Superior temporal gyrus (tissue), 1 donor: ENCODE data around the gene ZNF750.

Experiments
- DNase-seq: peaks from one replicate; pipeline ENCODE4 v3.0.0-alpha.2; 2016; ENCODE audit errors: extremely low spot score

The ZNF750 gene

DNA sequence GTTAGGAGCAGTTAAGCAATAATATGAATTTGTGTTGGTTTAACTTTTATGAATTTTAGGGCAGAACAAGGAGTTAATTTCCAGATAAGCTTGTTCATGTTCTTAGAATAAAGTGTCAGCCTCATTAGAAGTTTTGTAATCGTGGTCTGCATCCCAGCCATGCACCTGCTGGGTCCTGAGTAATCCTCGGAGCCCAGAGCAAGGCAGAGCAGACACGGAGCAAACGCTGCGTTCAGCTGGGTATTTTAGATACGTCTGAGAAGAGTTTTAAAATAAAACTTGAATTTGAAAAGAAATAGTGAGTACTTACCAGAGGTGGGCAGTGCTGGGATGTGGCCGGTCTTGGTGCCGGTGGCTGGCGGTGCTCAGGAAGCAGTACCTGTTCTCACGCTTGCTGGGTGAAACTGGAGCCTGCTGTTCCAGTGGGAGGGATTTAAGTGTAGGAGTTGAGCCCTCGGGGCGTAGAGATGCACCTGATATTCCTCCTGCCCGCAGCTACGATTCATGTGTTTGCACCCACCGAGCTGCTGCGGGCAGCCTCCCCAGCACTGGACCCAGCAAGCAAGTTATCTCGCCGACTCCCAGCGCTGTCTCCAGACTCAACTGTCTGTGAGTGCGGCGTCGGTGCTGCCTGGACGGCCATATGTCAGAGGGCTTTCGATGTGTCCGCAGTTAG lies at the start of gene ZNF750:
ZNF750 (minus strand) TSS at position 406 of the 676 bp plus-strand sequence. CDS start 7,568 bp downstream, outside the sequence.
- DNase-seq, result no peak

DNA sequence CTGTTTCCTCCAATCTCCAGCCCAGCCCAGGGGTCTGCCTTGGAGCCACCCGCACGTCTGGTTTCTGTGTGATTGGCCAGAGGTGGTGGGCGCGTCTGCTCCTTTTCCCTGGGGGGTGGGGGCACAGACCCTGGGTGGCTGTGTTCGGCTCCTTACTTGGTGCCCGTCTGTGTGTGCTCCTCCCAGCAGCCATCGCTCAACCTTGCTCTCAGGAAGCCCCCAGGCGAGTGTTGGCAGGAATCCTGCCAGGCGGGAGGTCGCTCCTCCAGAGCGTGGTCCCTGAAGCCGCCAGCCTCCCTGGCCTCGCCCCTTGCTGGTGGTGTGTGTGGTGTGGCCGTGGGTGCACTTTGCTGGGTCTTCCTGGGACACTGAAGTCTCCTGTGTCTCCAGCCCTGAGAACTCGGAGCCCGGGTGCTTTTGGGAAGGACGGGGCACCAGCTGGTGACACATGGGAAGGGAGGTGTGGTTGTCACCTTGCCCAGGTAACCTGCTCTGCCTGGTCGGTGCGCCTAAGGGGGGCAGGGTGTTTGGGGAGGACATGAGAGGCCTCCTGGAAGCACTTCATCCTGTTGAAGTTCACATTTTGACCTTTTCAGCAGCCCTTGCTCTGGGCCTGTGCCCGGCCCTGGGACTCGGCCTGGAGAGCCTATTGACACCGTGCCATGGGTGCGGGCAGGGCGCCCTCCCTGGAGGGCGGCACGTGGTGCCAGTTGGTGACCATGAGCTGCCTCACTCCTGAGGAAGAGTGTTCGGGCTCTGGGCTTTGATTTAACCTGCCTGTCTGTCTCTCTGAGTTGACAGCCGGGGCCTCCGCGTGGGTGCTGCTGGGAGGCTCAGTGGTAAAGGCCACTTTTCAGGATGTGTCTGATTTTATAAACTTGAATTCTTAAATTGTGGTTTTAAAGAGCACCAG lies 49.0 kb upstream of the ZNF750 start:
- DNase-seq, result no peak

DNA sequence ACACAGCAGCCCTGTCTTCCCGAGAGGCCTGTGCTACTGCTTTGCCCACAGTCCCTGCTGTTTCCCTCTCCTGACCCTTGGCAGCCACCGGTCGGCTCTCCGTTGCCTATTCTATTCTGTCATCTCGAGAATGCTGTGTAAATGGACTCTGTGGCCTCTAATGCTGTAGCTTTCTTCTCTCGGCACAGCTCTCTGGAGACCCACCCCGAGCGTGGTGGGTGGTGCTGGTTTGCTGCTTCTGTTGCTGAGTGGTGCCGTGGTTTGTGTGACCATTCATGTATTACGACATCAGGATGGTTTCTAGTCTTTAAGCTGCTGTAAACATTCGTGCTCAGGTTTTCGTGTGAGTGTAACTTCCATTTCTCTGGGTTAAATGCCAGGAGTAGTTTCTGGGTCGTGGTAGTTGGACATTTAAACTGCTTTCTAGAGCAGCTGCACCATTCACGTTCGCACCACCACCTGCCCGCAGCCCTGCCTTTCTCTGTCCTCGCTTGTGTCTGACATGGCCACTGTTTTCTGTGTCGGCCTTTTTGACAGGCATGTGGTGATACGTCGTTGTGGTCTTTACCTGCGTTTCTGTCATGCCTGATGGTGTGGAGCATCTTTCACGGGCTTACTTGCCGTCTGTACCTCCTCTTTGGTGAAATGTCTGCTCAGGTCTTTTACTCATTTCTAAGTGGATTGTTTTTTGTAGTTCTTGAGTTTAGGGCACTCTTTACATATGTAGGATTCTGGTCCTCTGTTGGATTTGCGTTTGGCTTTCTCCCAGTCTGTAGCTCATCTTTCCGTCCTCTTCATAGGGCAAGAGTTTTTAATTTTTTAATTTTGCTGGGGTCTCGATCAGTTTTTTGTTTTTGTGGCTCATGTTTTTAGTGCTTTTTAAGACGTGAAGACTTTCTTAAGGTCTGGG lies 47.7 kb upstream of the ZNF750 start:
- DNase-seq, result no peak

DNA sequence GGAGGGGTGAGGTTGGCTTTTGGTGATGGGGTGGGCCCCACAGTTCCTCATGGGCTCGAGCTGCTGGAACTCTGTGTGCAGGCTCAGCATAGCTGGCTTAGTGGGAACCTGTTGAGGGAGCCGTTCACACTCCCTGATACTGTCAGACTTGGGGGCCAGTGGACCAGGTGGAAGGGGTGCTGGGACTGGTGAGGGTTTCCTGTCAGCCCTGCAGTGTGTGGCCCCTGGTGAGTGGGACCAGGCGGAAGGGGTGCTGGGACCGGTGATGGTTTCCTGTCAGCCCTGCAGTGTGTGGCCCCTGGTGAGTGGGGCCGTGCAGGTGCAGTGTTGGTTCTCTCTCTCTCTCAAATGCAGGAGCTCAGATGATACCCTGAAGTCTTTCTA lies 45.1 kb upstream of the ZNF750 start:
- no peak for DNase-seq

DNA sequence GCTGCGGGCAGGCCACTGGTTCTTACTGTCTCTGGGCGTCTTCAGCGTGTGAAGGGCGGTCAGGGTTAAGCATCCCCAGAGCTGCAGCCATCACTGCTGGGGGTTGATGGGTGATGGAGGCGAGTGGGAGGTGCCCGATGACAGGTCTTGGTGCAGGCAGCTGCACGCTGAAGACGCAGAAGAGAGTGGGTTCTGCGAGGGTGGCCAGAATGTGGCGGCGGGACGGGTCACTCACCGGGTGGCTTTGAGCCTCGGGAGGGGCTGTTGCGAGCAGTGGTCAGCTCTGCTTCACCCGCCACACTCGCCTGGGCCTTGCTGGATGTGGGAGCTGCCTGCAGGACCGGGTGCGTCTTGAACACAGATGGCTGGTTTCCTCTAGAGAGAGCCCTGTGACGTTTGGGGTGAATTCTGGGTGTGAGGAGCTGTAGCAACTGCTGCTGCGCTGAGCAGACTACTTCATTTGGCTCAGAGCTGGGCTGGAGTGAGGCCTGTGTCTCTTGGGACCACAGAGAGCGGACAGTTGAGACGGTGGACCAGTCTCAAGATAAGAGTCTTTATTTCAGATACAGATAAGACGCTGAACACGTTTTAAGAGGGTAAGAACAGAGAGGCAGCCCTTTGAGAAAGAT lies 44.6 kb upstream of the ZNF750 start:
- no peak for DNase-seq

DNA sequence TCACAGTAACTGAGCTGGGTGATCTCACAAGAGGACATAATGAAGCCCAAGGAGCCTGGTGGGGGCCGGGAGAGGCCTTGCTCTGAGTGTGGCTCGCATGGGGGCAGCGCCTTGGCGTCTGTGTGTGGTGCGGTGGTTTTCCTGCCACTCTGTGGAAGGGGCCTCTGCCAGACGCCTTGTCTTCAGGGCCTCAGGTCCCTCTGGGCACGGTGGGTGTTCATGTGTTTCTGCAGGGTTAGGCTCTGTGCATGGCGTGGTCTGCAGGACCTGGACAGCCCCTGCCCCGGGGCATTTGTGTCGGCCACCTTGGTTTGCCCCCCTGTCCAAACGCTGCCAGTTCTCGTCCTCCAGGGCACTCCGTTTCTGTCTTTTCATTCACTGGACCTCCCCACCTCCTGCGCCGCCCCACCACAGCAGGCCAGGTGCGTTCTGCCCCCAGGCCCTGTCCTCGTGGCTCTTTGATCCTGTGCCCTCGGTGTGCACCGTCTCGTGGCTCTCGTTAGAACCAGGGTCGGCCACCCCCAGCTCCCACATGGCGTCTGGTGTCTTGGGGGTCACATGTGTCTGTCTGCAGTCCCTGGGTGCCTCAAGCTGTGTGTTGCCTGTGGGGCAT lies 43.7 kb upstream of the ZNF750 start:
- no peak for DNase-seq

DNA sequence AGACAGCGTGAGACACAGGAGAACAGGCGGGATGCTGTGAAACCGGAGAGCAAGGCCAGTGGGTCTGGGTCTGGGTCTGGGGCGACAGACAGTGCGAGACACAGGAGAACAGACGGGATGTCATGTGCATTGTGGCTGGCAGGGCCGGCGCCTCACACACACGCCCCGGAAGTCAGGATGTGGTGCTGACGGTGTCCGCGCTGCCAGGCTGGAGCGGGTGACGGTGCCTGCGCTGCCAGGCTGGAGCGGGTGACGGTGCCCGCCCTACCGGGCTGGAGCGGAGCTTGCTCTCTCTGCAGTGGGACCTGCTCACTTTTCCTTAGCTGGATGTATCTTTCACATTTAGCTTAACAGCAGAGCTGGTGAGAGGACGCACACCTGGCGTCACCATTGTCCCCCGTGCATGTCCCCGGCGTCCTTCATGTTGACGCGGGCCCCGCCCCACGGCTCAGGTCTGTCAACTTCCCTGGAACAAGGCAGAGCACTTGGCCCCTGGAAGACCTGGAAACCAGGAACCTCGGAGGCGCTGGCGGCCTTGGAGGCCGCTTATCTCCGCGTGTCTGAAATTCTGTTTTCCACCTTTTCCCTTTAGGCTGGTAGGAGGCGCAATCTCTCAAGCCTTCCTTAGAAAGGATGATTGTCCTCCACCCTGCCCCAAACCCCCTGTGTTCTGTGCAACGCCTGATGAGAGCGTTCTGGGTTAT lies 43.0 kb upstream of the ZNF750 start:
- no peak for DNase-seq

DNA sequence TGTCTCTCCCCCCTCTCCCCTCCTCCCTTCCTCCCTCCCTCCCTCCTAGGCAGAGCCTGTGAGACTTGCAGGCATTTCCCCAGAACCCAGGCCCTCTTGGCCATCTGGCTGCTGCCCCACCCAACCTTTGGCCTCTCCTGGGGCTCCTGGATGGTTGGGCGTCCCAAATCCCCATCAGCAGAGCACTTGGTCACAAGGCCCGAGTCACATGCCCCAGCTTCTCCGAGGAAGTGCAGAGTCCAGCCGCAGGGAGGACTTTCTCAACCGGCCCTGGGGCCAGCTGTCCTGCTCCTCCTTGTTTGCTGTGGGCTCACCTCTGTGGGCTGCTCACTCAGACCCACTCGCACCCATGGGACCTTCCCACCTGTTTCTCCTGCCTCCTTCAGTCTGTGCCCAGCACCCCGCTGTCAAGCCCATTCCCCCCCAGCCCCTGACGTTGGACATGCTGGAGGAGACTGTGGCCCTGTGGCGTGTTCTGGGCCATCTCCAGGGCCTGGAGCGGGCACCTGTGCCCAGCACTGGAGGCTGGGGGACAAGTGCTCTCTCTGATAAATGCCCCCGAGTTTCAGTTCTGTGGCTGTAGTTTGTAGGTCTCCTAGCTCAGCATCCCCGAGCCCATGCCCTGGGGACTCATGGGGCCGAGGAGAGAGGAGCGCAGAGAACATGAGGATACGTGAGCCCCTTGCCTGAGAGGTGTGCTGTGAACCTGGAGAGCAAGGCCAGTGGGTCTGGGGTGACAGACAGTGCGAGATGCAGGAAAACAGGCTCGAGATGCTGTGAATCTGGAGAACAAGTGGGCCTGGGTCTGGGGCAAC lies 42.3 kb upstream of the ZNF750 start:
- no peak for DNase-seq

DNA sequence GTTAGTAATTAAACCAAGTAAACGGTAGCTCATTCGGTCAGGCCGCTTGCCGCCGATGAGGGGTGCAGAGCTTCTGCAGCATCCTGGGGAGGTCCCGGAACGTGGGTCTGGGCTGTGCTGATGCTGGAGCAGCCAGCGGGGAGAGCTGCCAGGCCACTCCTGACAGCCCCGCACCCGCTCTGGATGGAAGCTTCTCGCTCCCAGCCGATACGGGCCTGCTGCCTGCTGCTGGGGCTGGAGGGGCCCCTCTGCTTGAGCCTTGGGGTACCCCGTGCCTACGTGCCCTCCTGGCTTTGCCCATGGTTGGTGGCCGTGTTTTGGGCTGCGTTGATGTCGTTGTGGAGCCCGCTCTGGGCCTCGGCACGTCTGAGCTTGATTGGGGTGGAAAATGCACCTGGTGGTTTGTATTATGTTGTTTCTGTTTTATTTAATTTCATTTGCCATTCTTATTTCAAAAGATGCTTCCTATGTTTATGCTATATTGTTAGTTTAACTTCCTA lies 41.6 kb upstream of the ZNF750 start:
- no peak for DNase-seq

DNA sequence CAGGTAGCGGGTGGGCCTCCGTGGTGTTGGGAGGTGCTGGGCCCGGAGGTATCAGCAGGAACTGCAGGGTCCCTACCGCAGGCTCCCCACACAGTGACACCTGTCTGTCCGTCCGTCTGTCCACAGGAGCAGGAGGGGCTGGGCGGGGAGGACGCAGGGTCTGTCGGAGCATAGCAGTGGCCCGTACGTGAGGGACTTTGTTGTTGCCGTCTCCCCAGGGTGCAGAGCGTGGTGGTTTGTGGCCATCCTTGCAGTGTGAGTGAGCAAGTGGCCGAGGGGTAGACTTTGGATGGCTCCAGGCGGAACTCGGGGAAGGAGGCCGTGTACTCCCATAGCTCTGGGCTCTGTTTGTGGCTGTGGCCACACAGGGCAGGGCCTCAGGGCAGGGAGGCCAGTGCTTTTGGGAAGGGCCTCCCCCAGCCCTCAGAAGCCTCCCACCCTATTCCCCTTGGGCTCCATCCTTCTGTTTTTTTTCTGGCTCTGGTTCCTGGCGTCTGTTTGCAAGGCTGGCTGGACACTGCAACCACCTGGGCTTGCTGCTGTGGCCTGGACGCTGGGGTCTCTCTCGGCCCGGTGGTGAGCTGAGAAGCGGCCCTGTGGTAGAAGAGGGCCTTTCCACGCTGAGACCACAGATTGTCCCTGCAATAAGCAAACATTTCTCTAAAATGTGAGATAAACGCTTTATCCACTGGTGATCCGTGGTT lies 41.0 kb upstream of the ZNF750 start:
- DNase-seq, result no peak

DNA sequence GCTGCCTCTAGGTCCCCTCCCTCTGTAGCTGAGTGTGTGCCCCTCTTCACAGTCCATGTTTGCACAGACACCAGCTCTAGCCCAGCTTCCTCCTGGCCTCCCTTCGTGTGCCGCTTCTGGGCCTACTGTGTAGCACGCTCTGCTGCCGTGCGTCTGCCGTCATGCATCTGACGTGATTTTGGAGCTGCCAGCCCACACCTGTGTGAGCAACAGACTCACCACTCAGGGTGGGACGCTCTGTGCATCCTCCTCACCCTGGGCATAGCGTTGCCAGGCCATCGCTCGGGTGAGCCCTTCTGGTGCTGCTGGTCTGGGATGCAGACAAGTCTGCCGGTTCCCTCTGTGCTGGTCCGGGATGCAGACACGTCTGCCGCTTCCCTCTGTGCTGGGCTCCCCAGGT lies 39.4 kb upstream of the ZNF750 start:
- DNase-seq, result no peak

DNA sequence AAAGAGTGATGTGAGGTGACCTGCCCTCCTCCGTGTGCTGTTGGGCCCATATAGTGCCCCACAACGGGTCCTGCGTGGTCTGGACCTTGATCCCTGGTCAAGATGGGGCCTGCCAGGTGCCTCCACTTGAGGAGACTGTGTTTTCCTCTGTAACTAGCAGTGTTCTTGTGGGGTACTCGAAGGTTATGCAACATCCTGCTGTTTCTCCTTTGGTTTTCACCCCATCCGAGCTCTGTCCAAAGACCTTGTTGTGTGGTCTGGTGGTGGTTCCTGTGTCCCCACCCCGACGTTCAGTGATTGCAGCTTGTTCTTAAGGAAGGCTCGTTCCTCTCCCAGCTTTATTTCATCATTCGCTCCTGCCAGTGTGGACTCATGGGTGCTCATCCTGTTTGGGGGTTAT lies 38.7 kb upstream of the ZNF750 start:
- DNase-seq, result no peak

DNA sequence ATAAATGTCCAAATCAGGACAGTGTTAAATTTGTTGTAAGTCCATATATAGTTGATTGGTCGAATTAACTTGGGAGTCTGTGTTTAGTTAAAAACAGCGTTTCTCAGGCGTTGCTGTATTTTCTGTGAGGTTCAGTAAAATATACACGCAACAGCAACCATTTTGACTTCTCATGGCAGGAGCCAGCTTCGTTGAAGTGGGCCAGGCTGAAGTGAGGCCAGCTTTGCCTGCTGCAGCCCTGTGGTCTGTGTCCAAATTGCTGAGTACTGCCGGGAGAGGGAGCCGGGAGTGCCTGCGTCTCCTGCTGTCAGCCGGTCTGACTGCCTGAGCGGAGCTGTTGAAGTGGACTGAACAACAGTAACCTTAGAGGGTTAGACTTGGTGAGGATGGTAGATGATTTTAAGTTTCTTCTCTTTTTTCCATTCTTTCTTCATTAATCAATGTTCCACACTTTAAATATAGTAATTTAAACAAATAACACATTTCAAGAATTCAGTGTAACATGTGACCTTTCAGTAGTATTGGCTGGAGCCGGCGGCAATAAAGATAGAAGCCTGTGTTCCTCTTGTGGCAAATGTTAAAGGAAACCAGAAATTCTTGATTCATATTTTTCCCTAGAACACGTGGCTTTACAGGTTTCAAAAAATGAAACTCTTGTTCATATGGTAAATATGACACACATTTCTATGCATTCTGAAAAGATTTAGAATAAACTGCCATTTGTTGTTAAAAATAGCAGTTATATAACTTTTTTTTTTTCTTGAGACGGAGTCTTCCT lies 37.0 kb upstream of the ZNF750 start:
- peak; percentile 78 for DNase-seq

DNA sequence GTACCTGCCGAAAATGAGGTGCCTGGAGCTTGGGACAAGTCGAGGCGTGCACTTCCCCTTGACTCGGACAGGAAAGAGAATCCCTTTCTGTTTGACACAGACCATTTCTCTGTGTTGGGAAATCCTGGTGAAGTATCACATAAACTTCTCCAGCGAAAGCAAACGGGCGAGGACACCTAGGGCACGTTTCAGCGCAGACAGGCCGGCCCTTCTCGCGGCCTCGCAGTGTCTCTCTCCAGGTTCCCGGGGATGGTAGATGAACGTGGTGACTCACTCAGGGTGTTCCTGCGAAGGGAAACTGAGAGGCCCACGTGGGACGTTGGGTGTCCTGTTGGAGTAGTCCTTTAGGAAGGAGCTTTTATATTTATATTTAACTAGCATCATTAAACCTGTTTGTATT lies 36.3 kb upstream of the ZNF750 start:
- DNase-seq, result no peak

DNA sequence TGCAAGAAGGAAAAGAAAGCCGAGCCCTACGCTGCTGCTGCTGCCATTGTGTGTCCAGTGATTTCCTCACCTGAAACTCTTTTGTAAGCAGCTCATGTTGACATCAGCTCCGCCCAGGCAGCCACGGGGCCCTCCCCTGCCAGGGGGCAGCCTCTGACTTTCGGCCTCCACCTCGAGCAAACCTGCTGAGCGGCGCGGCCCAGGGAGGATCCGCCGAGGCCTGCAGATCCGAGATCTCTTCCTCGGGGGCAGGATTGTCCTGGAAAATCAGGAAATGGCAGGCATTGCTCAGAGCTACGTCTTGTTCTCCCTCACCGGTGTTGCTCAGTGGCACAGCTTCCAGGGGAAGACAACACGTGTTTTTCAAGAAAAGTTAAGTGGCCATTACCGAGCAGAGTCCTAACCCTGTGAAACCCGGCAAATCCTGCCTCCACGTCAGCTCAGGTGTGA lies 35.6 kb upstream of the ZNF750 start:
- DNase-seq, result no peak

DNA sequence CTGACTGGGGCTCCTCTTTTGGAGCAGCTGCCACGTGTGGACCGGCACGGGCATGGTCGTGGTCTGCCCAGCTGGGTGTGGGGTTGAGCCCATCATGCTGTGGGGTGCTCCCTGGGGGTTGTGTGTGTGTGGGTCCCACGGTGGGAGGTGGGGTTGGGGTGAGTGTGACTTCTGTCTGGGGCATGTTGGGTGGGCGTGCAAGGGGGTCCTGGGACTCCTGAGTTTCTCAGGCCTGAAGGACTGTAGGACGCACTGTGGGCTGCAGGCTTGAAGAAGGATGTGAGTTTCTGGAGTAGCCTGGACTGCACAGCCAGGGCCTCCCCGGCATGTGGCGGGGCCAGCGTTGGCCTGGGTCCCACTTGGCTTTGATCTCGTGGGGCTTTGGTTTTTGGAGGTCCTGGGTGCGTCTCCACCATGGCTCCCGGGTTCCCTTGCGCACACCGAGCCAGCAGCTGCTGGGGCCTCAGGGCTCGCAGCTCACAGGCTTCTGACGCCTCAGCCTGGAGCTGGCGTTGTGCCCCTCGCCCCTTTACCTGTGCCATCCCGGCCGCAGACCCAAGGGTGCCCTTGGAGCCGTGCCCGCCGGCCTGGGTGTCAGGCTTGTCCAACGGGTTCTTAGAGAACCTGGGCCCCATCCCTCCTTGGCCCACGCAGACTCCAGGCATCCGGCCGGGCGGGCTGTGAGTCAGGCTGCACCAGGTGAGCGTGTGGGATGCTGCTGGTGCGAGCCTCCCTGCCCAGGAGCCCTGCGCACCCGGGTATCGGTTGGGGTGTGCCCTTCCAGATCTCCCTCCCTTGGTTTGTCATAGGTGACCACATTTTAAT lies 34.4 kb upstream of the ZNF750 start:
- no peak for DNase-seq

DNA sequence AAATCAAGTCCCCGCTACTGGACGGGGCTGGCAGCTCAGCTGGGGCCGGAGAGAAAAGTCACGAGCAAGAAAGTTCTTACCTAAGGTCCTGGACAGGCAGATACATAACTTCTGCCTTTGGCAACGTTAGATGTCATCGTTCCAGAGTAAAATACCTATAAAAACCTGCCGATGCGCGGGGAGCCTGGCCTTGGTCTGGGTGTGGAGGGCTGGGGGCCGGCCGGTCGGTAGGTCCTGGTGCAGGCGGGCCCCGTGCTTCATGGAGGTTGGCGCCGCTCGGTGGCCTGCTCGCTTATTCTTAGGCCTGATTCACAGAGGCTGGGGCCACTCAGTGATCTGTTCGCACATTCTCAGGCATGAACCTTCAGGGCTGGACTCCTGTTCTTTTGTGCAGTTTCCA lies 33.7 kb upstream of the ZNF750 start:
- DNase-seq, result no peak
